HG02870 (cell line): ENCODE results near the gene MT4.
"Not testable (repeated sequence)": the region's sequence is repeated elsewhere in the genome, so short reads cannot be mapped to it uniquely, and the experiment has no call there.

Experiments
- ATAC-seq: cut with Tn5 transposase; IDR thresholded peaks from one replicate; pipeline ENCODE4 v1.9.1; 2021; ENCODE audit warnings: mild to moderate bottlenecking, moderate library complexity; ENCODE audit not compliant: unreplicated experiment

The MT4 gene

DNA sequence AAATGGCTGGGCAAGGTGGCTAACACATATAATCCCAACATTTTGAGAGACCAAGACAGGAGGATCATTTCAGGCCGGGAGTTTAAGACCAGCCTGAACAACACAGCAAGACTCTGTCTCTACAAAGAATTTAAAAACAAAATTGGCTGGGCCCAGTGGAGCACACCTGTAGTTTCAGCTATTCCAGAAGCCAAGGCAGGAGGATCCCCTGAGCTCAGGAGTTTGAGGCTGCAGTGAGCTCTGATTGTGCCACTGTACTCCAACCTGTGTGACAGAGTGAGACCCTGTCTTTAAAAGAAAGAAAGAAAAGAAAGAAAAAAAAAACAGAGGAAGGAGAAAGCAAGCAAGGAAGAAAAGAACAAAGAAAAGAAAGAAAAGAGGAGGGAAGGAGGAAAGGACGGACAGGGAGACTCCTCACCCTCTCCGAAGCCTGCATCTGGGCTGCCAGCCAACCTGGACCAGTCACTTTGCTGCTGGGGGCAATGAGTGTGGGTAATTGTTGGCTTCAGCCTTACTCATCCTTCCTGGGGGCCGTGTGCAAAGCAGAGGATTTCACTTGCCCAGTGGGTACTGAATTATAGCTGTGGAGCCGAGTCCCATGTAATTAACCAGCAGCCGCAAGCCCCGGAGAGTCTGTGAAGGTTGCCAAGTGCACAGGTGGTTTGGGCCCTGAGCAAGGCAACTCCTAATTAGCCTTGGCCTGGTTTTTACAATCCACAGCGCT lies 6.7 kb upstream of the MT4 start:
- no peak for ATAC-seq

DNA sequence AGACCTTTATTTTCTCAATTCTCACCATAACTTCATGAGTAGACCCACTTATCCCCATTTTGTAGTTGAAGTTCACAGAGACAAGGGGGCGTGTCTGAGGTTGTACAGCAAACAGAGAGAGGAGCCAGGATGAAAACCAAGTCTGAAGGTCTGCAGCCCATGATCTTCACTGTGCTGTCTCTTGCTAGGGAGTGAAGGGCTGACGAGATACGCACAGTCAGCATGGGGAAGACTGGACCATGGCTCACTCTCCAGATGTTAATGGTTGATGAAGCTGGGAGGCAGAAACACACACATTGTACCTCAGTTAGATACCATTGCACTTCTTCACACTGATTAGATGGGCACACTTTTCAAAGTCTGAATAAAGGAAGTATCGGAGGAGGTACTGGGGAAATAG lies 5.8 kb upstream of the MT4 start:
- ATAC-seq, result no peak

DNA sequence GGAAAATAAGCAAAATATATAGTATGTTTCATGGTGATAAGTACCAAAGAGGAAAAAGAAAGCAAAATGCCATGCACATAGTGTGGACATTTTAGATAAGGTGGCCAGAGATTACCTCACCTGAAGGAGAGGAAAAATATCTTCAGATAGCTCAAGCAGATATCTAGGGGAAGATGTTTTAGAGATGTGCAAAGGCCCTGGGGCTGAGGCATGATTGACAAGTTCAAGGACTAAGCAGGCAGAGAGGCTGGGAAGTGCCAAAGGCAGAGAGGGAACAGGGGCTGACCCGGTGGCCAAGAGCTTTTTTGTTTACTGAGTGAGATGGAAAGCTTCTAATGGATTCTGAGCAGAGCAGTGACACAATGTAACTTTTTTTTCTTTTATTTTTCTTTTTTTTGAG lies 4.4 kb upstream of the MT4 start:
- no peak for ATAC-seq

- ATAC-seq, result no peak
Measured at GRCh38 chr16:56561126-56561525, 3.7 kb upstream of the MT4 start.

GRCh38 chr16:56569971-56570370 lies 5.1 kb downstream of the MT4 start:
- no peak for ATAC-seq

DNA sequence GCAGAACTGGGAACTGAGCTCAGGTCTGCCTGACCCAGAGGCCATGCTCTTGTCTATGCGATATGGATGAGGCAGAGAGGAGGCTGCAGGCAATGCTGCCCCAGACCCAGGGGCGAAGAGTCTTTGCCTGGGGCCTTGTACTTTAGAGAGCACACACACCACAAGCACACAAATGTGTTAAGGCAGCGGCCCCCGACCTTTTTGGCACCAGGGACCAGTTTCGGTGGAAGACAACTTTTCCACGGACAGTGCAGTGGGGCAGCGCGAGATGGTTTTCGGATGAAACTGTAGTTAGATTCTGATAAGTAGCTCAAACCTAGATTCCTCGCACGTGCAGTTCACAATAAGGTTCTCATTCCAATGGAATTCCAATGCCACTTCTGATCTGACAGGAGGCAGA lies 6.7 kb downstream of the MT4 start:
- ATAC-seq, result no peak

- ATAC-seq, result no peak
Measured at GRCh38 chr16:56574625-56575024, 9.8 kb downstream of the MT4 start.

- peak; percentile 83 for ATAC-seq
Measured at GRCh38 chr16:56576585-56577299, 11.9 kb downstream of the MT4 start.

GRCh38 chr16:56577300-56577625 lies 12.4 kb downstream of the MT4 start:
- no peak for ATAC-seq

GRCh38 chr16:56580391-56581048 lies 15.6 kb downstream of the MT4 start:
- ATAC-seq, result no peak

GRCh38 chr16:56582911-56583310 lies 18.0 kb downstream of the MT4 start:
- not testable (repeated sequence) for ATAC-seq

DNA sequence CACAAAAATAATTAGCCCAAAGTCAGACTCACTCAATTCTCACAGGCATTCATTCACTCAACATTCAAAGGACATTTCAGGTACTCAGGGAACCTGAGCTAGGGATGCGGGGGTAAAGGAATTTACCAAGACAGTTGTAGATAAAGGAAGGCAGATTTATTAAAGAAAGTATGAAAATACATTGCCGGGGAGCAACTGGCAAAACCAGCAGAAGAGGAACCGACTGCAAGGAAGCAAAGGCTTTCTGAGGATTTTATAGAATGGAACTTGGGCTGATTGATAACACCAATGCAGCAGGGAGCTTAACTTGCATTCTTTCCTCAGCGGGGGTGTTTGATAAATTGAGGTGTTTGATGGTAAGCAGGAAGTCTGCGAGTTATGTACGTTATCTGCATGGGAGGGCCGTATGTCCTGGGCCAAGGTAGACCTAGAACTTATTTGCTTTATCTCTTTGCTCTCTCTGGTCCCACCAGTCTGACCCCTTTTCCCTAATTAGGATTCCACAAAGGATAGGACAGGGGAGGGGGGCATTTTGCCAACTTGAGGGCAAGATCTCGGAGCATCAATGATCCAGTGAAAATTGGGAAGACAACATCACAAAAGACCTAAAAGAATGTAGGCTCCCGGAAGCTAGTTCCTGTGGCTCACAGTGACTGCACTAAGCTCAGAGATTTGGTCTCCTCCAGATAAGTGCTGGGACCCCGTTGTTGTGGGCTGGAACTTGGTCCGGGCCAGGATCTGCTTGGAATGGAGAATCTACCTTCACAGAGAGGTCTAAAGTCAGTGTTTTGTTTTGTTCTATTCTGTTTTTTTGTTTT lies 18.7 kb downstream of the MT4 start:
- ATAC-seq, result no peak

- ATAC-seq, result no peak
Measured at GRCh38 chr16:56584276-56584675, 19.4 kb downstream of the MT4 start.

GRCh38 chr16:56588781-56589140 lies 23.9 kb downstream of the MT4 start:
- no peak for ATAC-seq

- ATAC-seq, result no peak
Measured at GRCh38 chr16:56589141-56590039, 24.5 kb downstream of the MT4 start, which contains the start of gene MT3. MT3 (plus strand) TSS chr16:56589528; CDS start chr16:56589591, 63 bp downstream.

GRCh38 chr16:56591377-56592060 lies 26.6 kb downstream of the MT4 start:
- no peak for ATAC-seq

- no peak for ATAC-seq
Measured at GRCh38 chr16:56593573-56594291, 28.9 kb downstream of the MT4 start.

GRCh38 chr16:56594292-56594619 lies 29.4 kb downstream of the MT4 start:
- ATAC-seq, result no peak

DNA sequence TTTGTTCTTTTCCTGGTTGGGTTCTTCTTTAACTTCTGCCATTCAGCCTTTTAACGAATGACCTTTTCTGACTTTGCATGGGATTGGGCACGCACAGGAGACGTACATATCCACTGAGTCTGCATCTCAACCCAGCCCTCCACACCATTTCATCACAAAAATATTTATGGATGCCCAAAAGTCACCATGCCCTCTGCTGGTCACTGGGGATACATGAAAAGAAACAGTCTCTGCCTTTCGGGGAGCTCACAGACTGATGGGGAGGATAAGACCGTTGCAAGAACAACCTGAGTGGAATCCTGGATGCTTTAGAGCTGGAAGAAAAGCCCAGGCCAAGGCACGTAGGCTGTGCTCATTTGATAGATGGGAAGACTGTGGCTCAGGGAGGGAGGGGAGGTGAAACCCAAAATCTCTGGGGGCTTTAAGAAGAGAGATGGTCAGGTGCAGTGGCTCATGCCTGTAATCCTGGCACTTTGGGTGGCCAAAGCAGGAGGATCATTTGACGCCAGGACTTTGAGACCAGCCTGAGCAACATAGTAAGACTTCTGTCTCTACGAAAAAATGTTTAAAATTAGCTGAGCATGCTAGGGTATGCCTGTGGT lies 35.6 kb downstream of the MT4 start:
- ATAC-seq, result no peak
